ENCODE results near the gene RTCA.
"Not testable (repeated sequence)": the region's sequence is repeated elsewhere in the genome, so short reads cannot be mapped to it uniquely, and the experiment has no call there.

The RTCA gene

DNA sequence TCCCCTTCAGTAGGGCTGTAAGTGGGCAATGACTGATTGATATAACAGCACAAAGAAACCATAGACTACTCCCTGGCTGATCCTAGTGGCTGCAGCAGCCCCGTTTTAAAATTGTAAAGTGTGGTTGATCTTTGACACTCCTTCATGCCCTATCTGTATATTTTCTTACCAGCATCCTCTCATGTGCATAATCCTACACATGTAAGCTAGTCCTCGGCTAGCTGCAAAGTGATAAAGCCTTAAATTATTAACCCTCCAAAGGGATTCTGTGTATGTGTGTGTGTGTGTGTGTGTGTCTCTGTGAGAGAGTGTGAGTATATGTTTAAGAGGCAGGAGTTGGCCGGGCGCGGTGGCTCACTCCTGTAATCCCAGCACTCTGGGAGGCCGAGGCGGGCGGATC lies 55.5 kb downstream of the RTCA start:
- no peak for TF ChIP-seq CTCF (conservative IDR thresholded peaks at IDR 0.05; ENCODE audit: low read depth, low read length)

DNA sequence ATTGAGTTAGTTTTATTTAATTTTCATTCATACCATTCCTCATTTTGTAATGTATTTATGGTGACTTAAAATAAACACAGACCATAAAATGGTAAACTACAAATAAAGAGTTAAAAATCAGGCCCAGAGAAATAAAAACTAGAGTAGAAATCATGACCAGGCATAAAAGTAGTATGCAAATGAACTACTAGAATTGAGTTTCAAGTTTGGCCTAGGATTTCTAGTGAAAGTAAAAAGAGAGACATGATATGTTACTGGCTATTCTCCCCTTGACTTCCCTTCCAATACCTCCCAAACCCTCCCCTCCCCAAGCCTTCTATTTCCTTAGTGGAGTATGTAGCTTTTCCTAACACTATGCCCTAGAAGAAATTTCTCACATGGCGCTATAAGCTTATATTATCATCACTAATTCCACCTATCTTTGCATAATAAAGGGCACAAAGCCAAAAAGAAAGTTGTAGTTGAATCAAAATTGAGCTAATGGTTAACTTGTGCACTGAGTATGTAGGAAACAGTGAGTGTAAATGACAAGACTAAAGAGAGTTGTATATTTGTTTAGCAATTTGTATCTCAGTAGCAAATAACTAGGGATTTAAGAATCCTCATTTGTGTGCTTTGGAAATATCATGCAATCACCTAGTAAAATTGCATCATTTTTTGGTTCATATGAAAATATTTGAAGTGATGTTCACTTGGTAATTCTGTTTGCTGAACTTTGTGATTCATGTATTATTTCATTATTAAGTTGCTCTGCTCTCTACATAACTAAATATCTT lies 56.6 kb downstream of the RTCA start:
- no peak for TF ChIP-seq CTCF (conservative IDR thresholded peaks at IDR 0.05; ENCODE audit: low read depth, low read length)
- DNase-seq (ENCODE audit: low read depth): peak; percentile 54
- H3K4me3 ChIP-seq (ENCODE audit: low read depth, low read length): no peak overlapping the region

More for the DNA sequence above, 55.5 kb downstream of the RTCA start:
- no peak for DNase-seq (ENCODE audit: low read depth)
- H3K4me3 ChIP-seq (ENCODE audit: low read depth, low read length): no peak overlapping the region

DNA sequence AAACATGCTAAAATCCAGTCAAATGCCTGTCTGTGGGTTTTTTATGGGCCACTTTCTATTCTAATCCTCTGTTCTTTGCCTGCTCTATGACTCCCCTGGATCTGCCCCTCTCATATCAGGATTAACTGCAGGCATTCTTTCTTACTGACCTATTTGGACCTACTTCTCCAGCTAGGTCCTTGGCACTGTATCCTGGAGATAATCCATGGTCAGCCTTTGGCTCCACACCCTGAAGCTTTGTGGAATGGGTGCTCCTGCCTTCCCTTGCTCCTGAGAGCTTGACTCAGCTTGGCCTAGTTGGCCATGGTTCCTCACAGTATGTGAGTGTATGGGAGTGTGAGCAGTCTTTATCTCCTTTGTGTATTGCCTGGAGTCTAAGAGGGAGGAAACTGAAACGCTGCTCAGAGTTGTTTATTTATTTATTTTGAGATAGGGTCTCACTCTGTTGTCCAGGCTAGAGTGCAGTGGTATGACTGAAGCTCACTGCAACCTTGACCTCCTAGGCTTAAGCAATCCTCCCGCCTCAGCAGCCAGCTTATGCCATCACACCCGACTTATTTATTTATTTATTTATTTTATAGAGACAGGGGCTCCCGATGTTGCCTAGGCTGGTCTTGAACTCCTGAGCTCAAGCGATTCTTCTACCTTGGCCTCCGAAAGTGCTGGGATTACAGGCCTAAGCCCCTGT lies 57.5 kb downstream of the RTCA start:
- no peak for TF ChIP-seq CTCF (conservative IDR thresholded peaks at IDR 0.05; ENCODE audit: low read depth, low read length)
- DNase-seq (ENCODE audit: low read depth): no peak
- no peak overlapping the region for H3K4me3 ChIP-seq (ENCODE audit: low read depth, low read length)

- DNase-seq (ENCODE audit: low read depth): no peak
- TF ChIP-seq CTCF (conservative IDR thresholded peaks at IDR 0.05; ENCODE audit: low read depth, low read length): no peak
- no peak overlapping the region for H3K4me3 ChIP-seq (ENCODE audit: low read depth, low read length)
Observed at GRCh38 chr1:100325415-100326324, 59.7 kb downstream of the RTCA start.

DNA sequence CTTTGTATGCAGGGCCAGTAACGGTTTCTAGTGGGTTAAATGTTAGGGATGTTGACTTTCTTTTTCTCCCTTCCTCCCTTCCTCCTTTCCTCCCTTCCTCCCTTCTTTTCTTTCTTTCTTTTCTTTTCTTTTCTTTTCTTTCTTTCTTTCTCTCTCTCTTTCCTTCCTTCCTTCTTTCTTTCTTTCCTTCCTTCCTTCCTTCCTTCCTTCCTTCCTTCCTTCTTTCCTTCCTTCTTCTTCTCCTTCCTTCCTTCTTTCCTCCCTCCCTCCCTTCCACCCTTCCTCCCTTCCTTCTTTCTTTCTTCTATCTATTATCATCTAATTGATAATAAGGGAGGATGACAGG lies 60.3 kb downstream of the RTCA start:
- not testable (repeated sequence) for H3K4me3 ChIP-seq (ENCODE audit: low read depth, low read length); DNase-seq (ENCODE audit: low read depth)

DNA sequence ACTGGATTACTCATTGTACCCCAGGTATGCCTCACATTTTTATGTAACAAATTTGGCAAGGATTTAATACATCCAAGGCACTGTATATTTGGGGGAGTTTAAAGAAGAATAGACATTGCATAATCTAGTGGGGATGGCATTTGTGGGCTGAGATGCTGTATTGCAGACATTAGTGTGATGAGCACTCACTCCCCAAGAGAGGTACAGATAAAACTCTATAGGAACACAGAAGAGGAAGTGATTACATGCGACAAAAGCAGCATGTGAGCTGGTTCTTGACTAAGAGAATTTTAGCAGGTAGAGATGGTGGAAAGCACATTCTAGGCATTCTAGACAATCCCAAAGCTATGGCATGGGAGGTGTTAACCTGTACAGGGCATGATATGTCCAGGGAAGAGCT lies 62.1 kb downstream of the RTCA start:
- no peak overlapping the region for H3K4me3 ChIP-seq (ENCODE audit: low read depth, low read length)
- no peak for DNase-seq (ENCODE audit: low read depth)
- TF ChIP-seq CTCF (conservative IDR thresholded peaks at IDR 0.05; ENCODE audit: low read depth, low read length): no peak

- not testable (repeated sequence) for DNase-seq (ENCODE audit: low read depth)
Observed at GRCh38 chr1:100331146-100331545, 65.1 kb downstream of the RTCA start.

More at GRCh38 chr1:100331146-100331545, 65.1 kb downstream of the RTCA start:
- not testable (repeated sequence) for H3K4me3 ChIP-seq (ENCODE audit: low read depth, low read length)
